ENCODE data around the gene TUBG1.

The TUBG1 gene

DNA sequence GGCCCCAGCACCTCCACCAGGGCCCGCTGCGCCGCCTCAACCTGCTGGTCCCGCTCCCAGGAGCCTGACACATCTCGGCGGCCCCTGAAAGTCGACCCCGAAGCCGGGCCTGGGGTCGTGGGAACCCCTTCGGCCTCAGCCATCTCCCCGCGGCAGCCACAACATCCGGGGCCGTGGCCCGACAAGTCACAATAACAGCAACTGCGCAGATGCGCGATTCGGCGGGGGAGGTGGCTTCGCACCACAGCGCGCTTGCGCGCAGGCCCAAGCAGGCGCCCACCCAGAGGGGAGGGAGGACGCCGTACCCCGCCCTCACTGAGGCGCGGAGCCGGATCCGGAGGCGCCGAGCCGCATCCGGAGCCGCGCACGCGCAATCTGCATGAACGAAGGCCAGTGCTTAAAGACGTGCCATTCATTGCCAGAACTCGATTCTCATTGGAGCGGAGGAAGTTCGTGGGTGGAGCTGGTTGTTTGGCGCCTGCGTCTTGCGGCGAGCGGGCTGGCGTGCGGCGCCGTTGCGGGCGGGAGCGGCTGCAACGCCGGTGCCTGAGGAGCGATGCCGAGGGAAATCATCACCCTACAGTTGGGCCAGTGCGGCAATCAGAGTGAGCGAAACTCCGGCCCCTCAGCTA, at the start of gene TUBG1, which contains the start of gene RETREG3:
Gene TUBG1 (plus strand): TSS at position 502 of the 632 bp plus-strand sequence. CDS start 55 bp downstream, at position 557.
Gene RETREG3 (minus strand): TSS at position 193 of the 632 bp plus-strand sequence. CDS start 50 bp downstream, at position 143.
- no peaks in the 10 kb centered on the region for H3K27me3 ChIP-seq (ENCODE audit: control insufficient read depth, insufficient read depth, low read length)
- peaks cover 6% of the 10 kb centered on the region; the same call in 1 of the 2 replicates for H3K4me1 ChIP-seq (ENCODE audit: control insufficient read depth, insufficient read depth, low read length)
- peak within 1 kb of the TSS; percentile 83 for H3K4me3 ChIP-seq (ENCODE audit: low read depth, low read length)
- peaks cover 29% of the 10 kb centered on the region for H3K36me3 ChIP-seq (ENCODE audit: control insufficient read depth, insufficient read depth, low read length)
- peak within 1 kb of the TSS; percentile 62; the same call in 1 of the 2 replicates for H3K27ac ChIP-seq (ENCODE audit: low read depth, low read length)
- H3K9ac ChIP-seq (ENCODE audit: low read length), result peak within 1 kb of the TSS; percentile 89
- no peaks in the 10 kb centered on the region for H3K9me3 ChIP-seq (ENCODE audit: control insufficient read depth, insufficient read depth, low read depth, low read length)

DNA sequence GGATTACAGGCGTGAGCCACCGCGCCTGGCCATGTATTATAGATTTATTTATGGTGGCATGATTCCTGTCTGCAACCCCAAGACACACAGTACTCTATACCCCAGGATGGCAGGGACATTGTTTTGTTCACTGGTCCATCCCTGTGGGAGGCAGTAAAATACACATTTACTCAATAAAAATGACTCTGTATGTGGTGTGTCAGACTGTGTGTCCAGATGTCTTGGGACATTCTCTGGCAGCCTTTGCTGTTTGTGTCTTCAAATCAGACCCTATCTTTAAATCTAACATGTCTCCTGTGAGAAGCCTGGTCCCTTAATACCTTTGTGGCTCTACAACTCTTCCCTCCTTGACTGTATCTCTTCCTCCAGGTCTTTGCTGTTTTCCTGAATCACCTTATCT, 49.2 kb upstream of the TUBG1 start:
- H3K9me3 ChIP-seq (ENCODE audit: control insufficient read depth, insufficient read depth, low read depth, low read length), result no peaks in the 10 kb centered on the region
- H3K9ac ChIP-seq (ENCODE audit: low read length), result no peak overlapping the region
- H3K27ac ChIP-seq (ENCODE audit: low read depth, low read length), result no peak overlapping the region

DNA sequence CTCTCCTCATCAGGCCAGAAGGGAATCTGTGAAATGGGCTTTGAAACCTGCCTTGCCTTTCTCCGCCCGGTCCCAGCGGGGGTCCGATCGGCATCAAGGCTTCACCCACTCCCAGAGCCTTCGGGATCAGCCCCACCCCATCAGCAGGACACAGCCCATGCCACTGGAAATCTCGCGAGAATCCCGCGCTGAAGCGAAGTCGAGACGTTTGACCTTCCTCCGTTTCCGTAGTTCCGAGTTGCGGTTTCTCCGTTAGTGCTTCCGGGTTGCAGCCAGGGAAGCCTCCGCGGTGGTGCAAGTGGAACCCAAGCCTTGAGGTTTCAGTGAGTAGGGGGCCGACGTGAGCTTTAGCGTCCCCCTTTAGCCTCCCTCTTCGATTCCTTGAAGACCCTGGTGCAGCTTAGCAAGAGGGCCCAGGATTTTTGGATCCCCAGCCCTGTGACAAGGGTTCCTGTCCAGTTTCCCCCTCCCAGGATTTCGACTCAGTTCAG, 47.5 kb upstream of the TUBG1 start, which contains the start of gene COASY:
Gene COASY (plus strand): TSS at position 252 of the 491 bp plus-strand sequence. CDS start 475 bp downstream, outside the sequence.
- no peaks in the 10 kb centered on the region for H3K27me3 ChIP-seq (ENCODE audit: control insufficient read depth, insufficient read depth, low read length)
- H3K9ac ChIP-seq (ENCODE audit: low read length), result peak within 1 kb of the TSS; percentile 92
- H3K9me3 ChIP-seq (ENCODE audit: control insufficient read depth, insufficient read depth, low read depth, low read length), result no peaks in the 10 kb centered on the region
- peaks cover 15% of the 10 kb centered on the region for H3K4me1 ChIP-seq (ENCODE audit: control insufficient read depth, insufficient read depth, low read length)
- H3K4me3 ChIP-seq (ENCODE audit: low read depth, low read length), result peak within 1 kb of the TSS; percentile 81
- H3K27ac ChIP-seq (ENCODE audit: low read depth, low read length), result peak within 1 kb of the TSS; percentile 21; the same call in 1 of the 2 replicates
- peaks cover 31% of the 10 kb centered on the region for H3K36me3 ChIP-seq (ENCODE audit: control insufficient read depth, insufficient read depth, low read length)

More for the DNA sequence above, 49.2 kb upstream of the TUBG1 start:
- Histone ChIP-seq H3K36me3 (ENCODE audit: control insufficient read depth, insufficient read depth, low read length) (peaks cover 20% of the 10 kb centered on the region), H3K4me3 (ENCODE audit: low read depth, low read length) (no peak overlapping the region), H3K27me3 (ENCODE audit: control insufficient read depth, insufficient read depth, low read length) (no peaks in the 10 kb centered on the region), H3K4me1 (ENCODE audit: control insufficient read depth, insufficient read depth, low read length) (peaks cover 15% of the 10 kb centered on the region)

DNA sequence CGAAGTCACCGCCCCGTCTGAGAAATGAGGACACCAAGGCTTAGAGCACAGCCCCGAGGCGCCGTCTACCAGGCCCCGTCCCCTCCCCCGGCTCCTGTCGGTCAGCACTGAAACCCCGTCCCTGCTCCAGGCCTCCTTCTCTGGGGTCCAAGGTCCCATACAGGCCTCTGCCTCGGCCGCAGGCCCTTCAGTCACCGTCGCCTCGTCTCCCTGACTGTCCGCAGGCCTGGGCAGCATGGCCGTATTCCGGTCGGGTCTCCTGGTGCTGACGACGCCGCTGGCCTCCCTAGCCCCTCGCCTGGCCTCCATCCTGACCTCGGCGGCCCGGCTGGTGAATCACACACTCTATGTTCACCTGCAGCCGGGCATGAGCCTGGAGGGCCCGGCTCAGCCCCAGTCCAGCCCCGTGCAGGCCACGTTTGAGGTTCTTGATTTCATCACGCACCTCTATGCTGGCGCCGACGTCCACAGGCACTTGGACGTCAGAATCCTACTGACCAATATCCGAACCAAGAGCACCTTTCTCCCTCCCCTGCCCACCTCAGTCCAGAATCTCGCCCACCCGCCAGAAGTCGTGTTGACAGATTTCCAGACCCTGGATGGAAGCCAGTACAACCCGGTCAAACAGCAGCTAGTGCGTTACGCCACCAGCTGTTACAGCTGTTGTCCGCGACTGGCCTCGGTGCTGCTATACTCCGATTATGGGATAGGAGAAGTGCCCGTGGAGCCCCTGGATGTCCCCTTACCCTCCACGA, 46.9 kb upstream of the TUBG1 start:
- Histone ChIP-seq H3K27me3 (ENCODE audit: control insufficient read depth, insufficient read depth, low read length) (no peaks in the 10 kb centered on the region), H3K4me1 (ENCODE audit: control insufficient read depth, insufficient read depth, low read length) (peaks cover 17% of the 10 kb centered on the region), H3K9ac (ENCODE audit: low read length) (peak overlapping the region; percentile 92), H3K4me3 (ENCODE audit: low read depth, low read length) (peak overlapping the region; percentile 81), H3K9me3 (ENCODE audit: control insufficient read depth, insufficient read depth, low read depth, low read length) (no peaks in the 10 kb centered on the region), H3K36me3 (ENCODE audit: control insufficient read depth, insufficient read depth, low read length) (peaks cover 31% of the 10 kb centered on the region), H3K27ac (ENCODE audit: low read depth, low read length) (peak overlapping the region; percentile 21; the same call in 1 of the 2 replicates)

- Histone ChIP-seq H3K27me3 (ENCODE audit: control insufficient read depth, insufficient read depth, low read length) (no peaks in the 10 kb centered on the region), H3K4me1 (ENCODE audit: control insufficient read depth, insufficient read depth, low read length) (peaks cover 20% of the 10 kb centered on the region), H3K4me3 (ENCODE audit: low read depth, low read length) (peak overlapping the region; percentile 81), H3K9ac (ENCODE audit: low read length) (peak overlapping the region; percentile 92), H3K27ac (ENCODE audit: low read depth, low read length) (no peak overlapping the region; the same call in 1 of the 2 replicates), H3K36me3 (ENCODE audit: control insufficient read depth, insufficient read depth, low read length) (peaks cover 31% of the 10 kb centered on the region), H3K9me3 (ENCODE audit: control insufficient read depth, insufficient read depth, low read depth, low read length) (no peaks in the 10 kb centered on the region)
These were observed 46.4 kb upstream of the TUBG1 start for GRCh38 chr17:42563143-42563509.

DNA sequence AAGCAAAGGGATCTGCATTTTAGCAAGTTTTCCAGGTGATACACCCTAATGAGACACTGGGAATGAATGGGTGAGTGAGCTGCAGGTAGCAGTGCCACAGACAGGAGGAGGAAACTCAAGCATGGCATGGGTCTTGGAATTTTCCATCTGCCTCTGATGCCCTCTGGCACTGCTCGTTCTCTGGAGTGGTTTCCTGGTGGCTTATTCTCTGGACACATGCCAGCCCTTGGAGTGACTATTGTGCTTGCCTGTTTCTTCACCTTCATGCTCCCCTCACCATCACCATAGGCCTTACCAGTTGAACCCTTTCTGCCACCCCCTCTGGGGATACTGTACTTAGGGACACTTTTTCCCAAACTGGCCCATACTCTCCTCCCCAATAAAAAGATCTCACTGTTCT, 45.9 kb upstream of the TUBG1 start:
- Histone ChIP-seq H3K27me3 (ENCODE audit: control insufficient read depth, insufficient read depth, low read length) (no peaks in the 10 kb centered on the region), H3K27ac (ENCODE audit: low read depth, low read length) (no peak overlapping the region), H3K4me3 (ENCODE audit: low read depth, low read length) (peak overlapping the region; percentile 81; the same call in 1 of the 2 replicates), H3K9me3 (ENCODE audit: control insufficient read depth, insufficient read depth, low read depth, low read length) (no peaks in the 10 kb centered on the region), H3K36me3 (ENCODE audit: control insufficient read depth, insufficient read depth, low read length) (peaks cover 34% of the 10 kb centered on the region), H3K4me1 (ENCODE audit: control insufficient read depth, insufficient read depth, low read length) (peaks cover 20% of the 10 kb centered on the region), H3K9ac (ENCODE audit: low read length) (peak overlapping the region; percentile 92)

GRCh38 chr17:42563950-42564349, 45.5 kb upstream of the TUBG1 start:
- Histone ChIP-seq H3K27me3 (ENCODE audit: control insufficient read depth, insufficient read depth, low read length) (no peaks in the 10 kb centered on the region), H3K27ac (ENCODE audit: low read depth, low read length) (no peak overlapping the region), H3K9ac (ENCODE audit: low read length) (no peak overlapping the region), H3K4me3 (ENCODE audit: low read depth, low read length) (no peak overlapping the region), H3K9me3 (ENCODE audit: control insufficient read depth, insufficient read depth, low read depth, low read length) (no peaks in the 10 kb centered on the region), H3K4me1 (ENCODE audit: control insufficient read depth, insufficient read depth, low read length) (peaks cover 20% of the 10 kb centered on the region), H3K36me3 (ENCODE audit: control insufficient read depth, insufficient read depth, low read length) (peaks cover 38% of the 10 kb centered on the region)

- H3K9me3 ChIP-seq (ENCODE audit: control insufficient read depth, insufficient read depth, low read depth, low read length), result no peaks in the 10 kb centered on the region
- H3K4me3 ChIP-seq (ENCODE audit: low read depth, low read length), result no peak overlapping the region
- H3K27me3 ChIP-seq (ENCODE audit: control insufficient read depth, insufficient read depth, low read length), result no peaks in the 10 kb centered on the region
- peaks cover 49% of the 10 kb centered on the region for H3K36me3 ChIP-seq (ENCODE audit: control insufficient read depth, insufficient read depth, low read length)
- peaks cover 20% of the 10 kb centered on the region for H3K4me1 ChIP-seq (ENCODE audit: control insufficient read depth, insufficient read depth, low read length)
- H3K27ac ChIP-seq (ENCODE audit: low read depth, low read length), result no peak overlapping the region
- no peak overlapping the region for H3K9ac ChIP-seq (ENCODE audit: low read length)
These were observed 44.5 kb upstream of the TUBG1 start for GRCh38 chr17:42564815-42565522.

GRCh38 chr17:42565523-42566214, 43.8 kb upstream of the TUBG1 start:
- peak overlapping the region; percentile 91; the same call in 1 of the 2 replicates for H3K27ac ChIP-seq (ENCODE audit: low read depth, low read length)
- H3K36me3 ChIP-seq (ENCODE audit: control insufficient read depth, insufficient read depth, low read length), result peaks cover 54% of the 10 kb centered on the region
- no peaks in the 10 kb centered on the region for H3K27me3 ChIP-seq (ENCODE audit: control insufficient read depth, insufficient read depth, low read length)
- H3K4me3 ChIP-seq (ENCODE audit: low read depth, low read length), result peak overlapping the region; percentile 97; the same call in 1 of the 2 replicates
- H3K9me3 ChIP-seq (ENCODE audit: control insufficient read depth, insufficient read depth, low read depth, low read length), result no peaks in the 10 kb centered on the region
- H3K4me1 ChIP-seq (ENCODE audit: control insufficient read depth, insufficient read depth, low read length), result peaks cover 20% of the 10 kb centered on the region
- H3K9ac ChIP-seq (ENCODE audit: low read length), result peak overlapping the region; percentile 86

DNA sequence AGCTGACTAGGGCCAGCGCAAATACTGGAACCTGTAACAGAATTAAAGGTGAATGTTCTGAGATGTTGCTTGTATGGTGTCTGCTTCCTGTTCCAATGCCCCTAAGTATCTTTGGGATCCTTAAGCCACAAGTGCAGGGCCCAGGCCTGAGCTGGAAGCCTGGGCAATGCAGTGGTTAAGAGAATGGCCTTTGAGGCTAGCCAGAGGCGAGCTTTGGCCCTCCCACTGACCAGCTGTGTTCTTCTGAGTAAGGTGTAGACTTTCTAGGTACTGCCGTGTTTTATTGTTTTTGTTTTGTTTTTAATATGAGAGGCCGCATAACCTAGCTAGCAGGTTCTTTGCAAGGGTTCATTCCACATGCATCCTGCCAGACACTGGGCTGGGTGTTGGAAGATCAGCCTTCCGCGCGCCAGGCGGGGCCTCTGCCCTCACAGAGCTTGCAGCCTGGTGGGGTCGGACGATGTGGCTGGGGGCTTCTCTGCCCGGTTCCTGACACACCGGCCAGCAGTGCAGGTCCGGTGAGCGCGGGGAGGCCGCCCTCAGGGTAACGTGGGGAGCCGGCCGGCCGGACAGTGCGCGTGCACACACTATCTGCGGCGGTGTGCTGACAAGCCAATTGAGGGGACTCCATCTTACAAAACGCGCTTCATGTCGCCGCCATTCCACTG, 43.1 kb upstream of the TUBG1 start:
- Histone ChIP-seq H3K27ac (ENCODE audit: low read depth, low read length) (peak overlapping the region; percentile 91), H3K9me3 (ENCODE audit: control insufficient read depth, insufficient read depth, low read depth, low read length) (no peaks in the 10 kb centered on the region), H3K9ac (ENCODE audit: low read length) (peak overlapping the region; percentile 86), H3K4me1 (ENCODE audit: control insufficient read depth, insufficient read depth, low read length) (peaks cover 20% of the 10 kb centered on the region), H3K27me3 (ENCODE audit: control insufficient read depth, insufficient read depth, low read length) (no peaks in the 10 kb centered on the region), H3K4me3 (ENCODE audit: low read depth, low read length) (peak overlapping the region; percentile 97), H3K36me3 (ENCODE audit: control insufficient read depth, insufficient read depth, low read length) (peaks cover 61% of the 10 kb centered on the region)
